SK-N-MC (cell line): Measurements from ENCODE around the gene CLEC2L.

Experiments used
- EZH2 ChIP-seq: fragments of 200-600 bp; sonication (generic); IDR thresholded peaks from one replicate; pipeline ENCODE4 v1.6.1; 2017; ENCODE audit warnings: antibody characterized with exemption
- FOXP2 ChIP-seq: optimal IDR thresholded peaks from 2 replicates; pipeline ENCODE3; 2011; ENCODE audit warnings: mild to moderate bottlenecking, moderate library complexity; ENCODE audit not compliant: insufficient read depth; ENCODE audit errors: extremely low read length, control extremely low read depth
- POLR2AphosphoS5 ChIP-seq: IDR thresholded peaks from 2 replicates; pipeline ENCODE4 v1.6.1; 2012; ENCODE audit warnings: mild to moderate bottlenecking, low read depth, low read length, borderline replicate concordance

- TF ChIP-seq POLR2AphosphoS5 (no peak), EZH2 (no peak), FOXP2 (no peak)
These were observed 40.4 kb downstream of the CLEC2L start for GRCh38 chr7:139563856-139564255.
